GM06990 (cell line): Measurements from ENCODE around the gene RPL41.

Experiments
- DNase-seq: peaks from one replicate; pipeline ENCODE4 v3.0.0-alpha.2; 2011; ENCODE audit not compliant: insufficient read length; ENCODE audit errors: extremely low read depth
- H3K27me3 ChIP-seq: replicated peaks from 2 replicates; pipeline ENCODE4 v1.6.0; 2011; ENCODE audit warnings: low read length; ENCODE audit not compliant: control insufficient read depth, insufficient read depth
- H3K36me3 ChIP-seq: 2 replicates; pipeline ENCODE4 v1.5.1; 2011; ENCODE audit warnings: low read length; ENCODE audit not compliant: control insufficient read depth, insufficient read depth
- H3K4me3 ChIP-seq: replicated peaks from 2 replicates; pipeline ENCODE4 v1.5.1; 2011; ENCODE audit warnings: low read depth, mild to moderate bottlenecking, control low read depth, low read length
- CTCF ChIP-seq: IDR thresholded peaks from 2 replicates; pipeline ENCODE4 v1.5.1; 2011; ENCODE audit warnings: low read length, control low read depth, mild to moderate bottlenecking, inconsistent platforms; ENCODE audit not compliant: insufficient read depth, poor library complexity, severe bottlenecking

RPL41 gene

GRCh38 chr12:56098592-56098991 is 17.8 kb upstream of the RPL41 start:
- Histone ChIP-seq H3K27me3 (no peaks in the 10 kb centered on the region; the same call in 1 of the 2 replicates), H3K4me3 (no peak overlapping the region), H3K36me3 (no peaks in the 10 kb centered on the region)
- DNase-seq = no peak
- TF ChIP-seq CTCF = no peak

- DNase-seq = no peak
- Histone ChIP-seq H3K4me3 (no peak overlapping the region), H3K36me3 (no peaks in the 10 kb centered on the region), H3K27me3 (no peaks in the 10 kb centered on the region)
- no peak for TF ChIP-seq CTCF
Measured at GRCh38 chr12:56099787-56100186, 16.6 kb upstream of the RPL41 start.

- no peaks in the 10 kb centered on the region for H3K36me3 ChIP-seq
- no peak for TF ChIP-seq CTCF
- H3K4me3 ChIP-seq = no peak overlapping the region
- DNase-seq = no peak
- H3K27me3 ChIP-seq = no peaks in the 10 kb centered on the region
Measured at GRCh38 chr12:56101045-56101444, 15.4 kb upstream of the RPL41 start.

- TF ChIP-seq CTCF = no peak
Measured at GRCh38 chr12:56102683-56103065, 13.8 kb upstream of the RPL41 start.

GRCh38 chr12:56103066-56103711 is 13.2 kb upstream of the RPL41 start:
- peak overlapping the region; percentile 92 for H3K4me3 ChIP-seq
- no peak for DNase-seq
- no peak for TF ChIP-seq CTCF
- no peaks in the 10 kb centered on the region for H3K27me3 ChIP-seq
- H3K36me3 ChIP-seq = peaks cover 7% of the 10 kb centered on the region

More at GRCh38 chr12:56102683-56103065, 13.8 kb upstream of the RPL41 start:
- H3K27me3 ChIP-seq = no peaks in the 10 kb centered on the region
- H3K36me3 ChIP-seq = peaks cover 3% of the 10 kb centered on the region; the same call in 1 of the 2 replicates
- no peak overlapping the region for H3K4me3 ChIP-seq
- DNase-seq = no peak

- no peak for DNase-seq
- Histone ChIP-seq H3K4me3 (peak overlapping the region; percentile 92), H3K36me3 (peaks cover 8% of the 10 kb centered on the region), H3K27me3 (no peaks in the 10 kb centered on the region)
- TF ChIP-seq CTCF = no peak
Measured at GRCh38 chr12:56103823-56104108, 12.7 kb upstream of the RPL41 start.
